Fibroblast of mammary gland (primary cell): ENCODE results near the gene WFIKKN1.

Experiments used
- DNase-seq: peaks from one replicate; pipeline ENCODE4 v3.0.0-alpha.2; 2010; ENCODE audit warnings: low read depth
- H3K4me3 ChIP-seq: 2 replicates; pipeline ENCODE4 v1.5.1; 2011; ENCODE audit warnings: low read depth, mild to moderate bottlenecking, low read length, moderate library complexity; ENCODE audit not compliant: control insufficient read depth
- CTCF ChIP-seq: conservative IDR thresholded peaks from 2 replicates; pipeline ENCODE4 v1.5.1; 2011; ENCODE audit warnings: low read depth, low read length, inconsistent platforms; ENCODE audit not compliant: control insufficient read depth, insufficient read depth

WFIKKN1 gene

GRCh38 chr16:630815-631405 lies at the start of gene WFIKKN1:
WFIKKN1 (plus strand) TSS chr16:630985; CDS start chr16:631254, 269 bp downstream.
- TF ChIP-seq CTCF = no peak
- H3K4me3 ChIP-seq = no peak within 1 kb of the TSS
- DNase-seq = no peak

GRCh38 chr16:582218-582613 lies 48.6 kb upstream of the WFIKKN1 start:
- H3K4me3 ChIP-seq = no peak overlapping the region
- no peak for DNase-seq
- TF ChIP-seq CTCF = no peak

- DNase-seq = no peak
- TF ChIP-seq CTCF = no peak
- no peak overlapping the region for H3K4me3 ChIP-seq
Measured at GRCh38 chr16:582614-583331, 48.0 kb upstream of the WFIKKN1 start.

- no peak for TF ChIP-seq CTCF
- no peak for DNase-seq
- H3K4me3 ChIP-seq = no peak overlapping the region
Measured at GRCh38 chr16:583470-583814, 47.3 kb upstream of the WFIKKN1 start.

GRCh38 chr16:583815-584591 lies 46.8 kb upstream of the WFIKKN1 start:
- DNase-seq = no peak
- no peak overlapping the region for H3K4me3 ChIP-seq
- TF ChIP-seq CTCF = no peak

GRCh38 chr16:585351-585750 lies 45.4 kb upstream of the WFIKKN1 start:
- H3K4me3 ChIP-seq = no peak overlapping the region
- DNase-seq = no peak

More at GRCh38 chr16:585351-585750, 45.4 kb upstream of the WFIKKN1 start:
- no peak for TF ChIP-seq CTCF
